RCC 7860 (cell line): ENCODE measurements around the gene MMRN2.
"Not testable (repeated sequence)": the region's sequence is repeated elsewhere in the genome, so short reads cannot be mapped to it uniquely, and the experiment has no call there.

ENCODE experiments used
- DNase-seq: peaks from one replicate; pipeline ENCODE4 v3.0.0-alpha.2; 2015; ENCODE audit warnings: low spot score
- FAIRE-seq: peaks from 2 replicates; lab custom pipeline; 2012; peaks lifted over from hg19 to GRCh38; lab: Jason Lieb, UNC

MMRN2 gene

GRCh38 chr10:86958116-86958900 is 893 bp upstream of the MMRN2 start, which contains the start of gene SNCG:
Gene SNCG (plus strand): TSS chr10:86958599. CDS start chr10:86958698, 99 bp downstream.
- FAIRE-seq (no peak), DNase-seq (no peak)

GRCh38 chr10:86956848-86957448 is 467 bp downstream of the MMRN2 start:
- FAIRE-seq (no peak), DNase-seq (no peak)

- no peak for FAIRE-seq
These were observed 1.1 kb downstream of the MMRN2 start for GRCh38 chr10:86956195-86956847.

GRCh38 chr10:86955501-86956194 is 1.8 kb downstream of the MMRN2 start:
- FAIRE-seq = no peak
- no peak for DNase-seq

More at GRCh38 chr10:86956195-86956847, 1.1 kb downstream of the MMRN2 start:
- DNase-seq = no peak

- no peak for DNase-seq
- FAIRE-seq = no peak
These were observed 2.5 kb downstream of the MMRN2 start for GRCh38 chr10:86954681-86955500.

- DNase-seq (no peak), FAIRE-seq (no peak)
These were observed 3.4 kb downstream of the MMRN2 start for GRCh38 chr10:86953747-86954680.

- not testable (repeated sequence) for DNase-seq, FAIRE-seq
These were observed 4.7 kb downstream of the MMRN2 start for GRCh38 chr10:86952697-86953096.

- DNase-seq (no peak), FAIRE-seq (no peak)
These were observed 5.3 kb downstream of the MMRN2 start for GRCh38 chr10:86952106-86952505.

GRCh38 chr10:86951184-86951761 is 6.1 kb downstream of the MMRN2 start:
- FAIRE-seq (no peak), DNase-seq (no peak)

- DNase-seq (no peak), FAIRE-seq (no peak)
These were observed 7.1 kb downstream of the MMRN2 start for GRCh38 chr10:86950349-86950748.

GRCh38 chr10:86947806-86948205 is 9.6 kb downstream of the MMRN2 start:
- not testable (repeated sequence) for FAIRE-seq, DNase-seq

- FAIRE-seq = no peak
These were observed 10.9 kb downstream of the MMRN2 start for GRCh38 chr10:86946213-86947155.

GRCh38 chr10:86945361-86946212 is 11.8 kb downstream of the MMRN2 start:
- DNase-seq (no peak), FAIRE-seq (no peak)

More at GRCh38 chr10:86946213-86947155, 10.9 kb downstream of the MMRN2 start:
- DNase-seq = no peak

GRCh38 chr10:86944907-86945306 is 12.5 kb downstream of the MMRN2 start:
- DNase-seq = no peak
- no peak for FAIRE-seq

- FAIRE-seq = no peak
- no peak for DNase-seq
These were observed 12.9 kb downstream of the MMRN2 start for GRCh38 chr10:86944471-86944870.

GRCh38 chr10:86944031-86944419 is 13.4 kb downstream of the MMRN2 start:
- no peak for DNase-seq
- FAIRE-seq = no peak
